GM10248 (cell line): ENCODE measurements around the gene PPP1R7.

Experiments
- CTCF ChIA-PET: fragments of 300-600 bp; sonication (Branson Sonifier 250); formaldehyde crosslinking; extraction: SDS; loops from one replicate; lab custom pipeline; 2021; ENCODE audit warnings: antibody characterized with exemption; lab: Yijun Ruan, JAX
- POLR2A ChIA-PET: fragments of 350-650 bp; sonication (Branson Sonifier 250); formaldehyde crosslinking; extraction: SDS; loops from one replicate; lab custom pipeline; 2020; ENCODE audit warnings: antibody characterized with exemption; lab: Yijun Ruan, JAX
- DNase-seq: peaks from one replicate; pipeline ENCODE4 v3.0.0; 2012; ENCODE audit errors: extremely low spot score
- TF ChIP-seq, protein P1 (sequence below): IDR thresholded peaks from 2 replicates; pipeline ENCODE4 v1.5.1; 2012; ENCODE audit warnings: mild to moderate bottlenecking, low read depth; ENCODE audit errors: extremely low read depth, missing control alignments, control extremely low read depth

Gene PPP1R7

DNA sequence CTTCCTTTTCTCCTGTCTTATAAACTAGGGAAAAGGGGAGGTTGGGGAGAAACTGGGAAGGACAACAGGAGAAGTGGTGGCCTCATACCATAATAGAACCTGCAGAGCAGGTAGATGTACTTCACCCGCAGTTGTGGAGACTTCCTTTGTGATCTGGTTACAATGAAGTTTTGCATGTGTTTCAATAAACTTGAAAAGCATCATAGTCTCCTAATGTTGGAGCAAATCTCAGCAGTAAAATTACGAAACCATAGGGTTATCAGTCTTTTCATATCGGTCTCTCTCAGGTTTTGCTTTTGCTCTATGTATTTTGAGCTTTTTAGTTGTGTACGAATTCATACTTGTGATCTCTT is 68.7 kb downstream of the PPP1R7 start:
- TF ChIP-seq, protein P1, sequence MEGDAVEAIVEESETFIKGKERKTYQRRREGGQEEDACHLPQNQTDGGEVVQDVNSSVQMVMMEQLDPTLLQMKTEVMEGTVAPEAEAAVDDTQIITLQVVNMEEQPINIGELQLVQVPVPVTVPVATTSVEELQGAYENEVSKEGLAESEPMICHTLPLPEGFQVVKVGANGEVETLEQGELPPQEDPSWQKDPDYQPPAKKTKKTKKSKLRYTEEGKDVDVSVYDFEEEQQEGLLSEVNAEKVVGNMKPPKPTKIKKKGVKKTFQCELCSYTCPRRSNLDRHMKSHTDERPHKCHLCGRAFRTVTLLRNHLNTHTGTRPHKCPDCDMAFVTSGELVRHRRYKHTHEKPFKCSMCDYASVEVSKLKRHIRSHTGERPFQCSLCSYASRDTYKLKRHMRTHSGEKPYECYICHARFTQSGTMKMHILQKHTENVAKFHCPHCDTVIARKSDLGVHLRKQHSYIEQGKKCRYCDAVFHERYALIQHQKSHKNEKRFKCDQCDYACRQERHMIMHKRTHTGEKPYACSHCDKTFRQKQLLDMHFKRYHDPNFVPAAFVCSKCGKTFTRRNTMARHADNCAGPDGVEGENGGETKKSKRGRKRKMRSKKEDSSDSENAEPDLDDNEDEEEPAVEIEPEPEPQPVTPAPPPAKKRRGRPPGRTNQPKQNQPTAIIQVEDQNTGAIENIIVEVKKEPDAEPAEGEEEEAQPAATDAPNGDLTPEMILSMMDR = no peak
- CTCF ChIA-PET = interaction anchor here (0.6 to 1.7 kb wide), 8 partner anchors 11 to 392 kb away, joined by 3 to 5 read pairs (median 3); no protein-coding TSS in a partner anchor
- DNase-seq = no peak
- POLR2A ChIA-PET = interaction anchor here (0.7 kb wide), 1 partner anchor 303 kb away, joined by 6 read pairs; no protein-coding TSS in a partner anchor

DNA sequence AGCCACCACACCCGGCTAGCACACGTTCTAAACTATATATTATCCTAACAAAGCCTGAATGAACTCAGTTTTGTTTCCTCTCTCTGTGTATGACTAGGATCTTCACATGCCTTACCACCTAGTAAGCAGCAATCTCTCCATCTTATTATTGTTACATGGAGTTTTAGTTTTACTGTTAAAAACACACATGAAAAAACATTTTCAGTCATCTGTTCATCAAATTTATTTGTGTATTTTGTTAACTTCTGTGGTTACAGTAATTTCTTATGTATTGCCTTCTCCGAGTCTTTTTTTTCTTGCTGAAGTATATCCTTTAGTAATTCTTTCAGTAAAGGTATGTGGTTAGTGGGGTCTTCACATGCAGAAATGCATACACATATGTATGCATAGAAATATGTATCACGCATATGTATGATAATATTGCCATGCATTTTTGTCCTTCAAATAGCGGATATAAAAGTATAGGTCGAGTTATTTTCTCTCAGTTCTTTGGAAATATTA is 69.6 kb downstream of the PPP1R7 start:
- TF ChIP-seq, protein P1 = no peak
- DNase-seq = no peak
- ChIA-PET CTCF (interaction anchor here (1.1 to 1.5 kb wide), 2 partner anchors 10 to 141 kb away, joined by 3 to 4 read pairs; no protein-coding TSS in a partner anchor), POLR2A (interaction anchor here (0.7 kb wide), 1 partner anchor 304 kb away, joined by 6 read pairs; no protein-coding TSS in a partner anchor)

DNA sequence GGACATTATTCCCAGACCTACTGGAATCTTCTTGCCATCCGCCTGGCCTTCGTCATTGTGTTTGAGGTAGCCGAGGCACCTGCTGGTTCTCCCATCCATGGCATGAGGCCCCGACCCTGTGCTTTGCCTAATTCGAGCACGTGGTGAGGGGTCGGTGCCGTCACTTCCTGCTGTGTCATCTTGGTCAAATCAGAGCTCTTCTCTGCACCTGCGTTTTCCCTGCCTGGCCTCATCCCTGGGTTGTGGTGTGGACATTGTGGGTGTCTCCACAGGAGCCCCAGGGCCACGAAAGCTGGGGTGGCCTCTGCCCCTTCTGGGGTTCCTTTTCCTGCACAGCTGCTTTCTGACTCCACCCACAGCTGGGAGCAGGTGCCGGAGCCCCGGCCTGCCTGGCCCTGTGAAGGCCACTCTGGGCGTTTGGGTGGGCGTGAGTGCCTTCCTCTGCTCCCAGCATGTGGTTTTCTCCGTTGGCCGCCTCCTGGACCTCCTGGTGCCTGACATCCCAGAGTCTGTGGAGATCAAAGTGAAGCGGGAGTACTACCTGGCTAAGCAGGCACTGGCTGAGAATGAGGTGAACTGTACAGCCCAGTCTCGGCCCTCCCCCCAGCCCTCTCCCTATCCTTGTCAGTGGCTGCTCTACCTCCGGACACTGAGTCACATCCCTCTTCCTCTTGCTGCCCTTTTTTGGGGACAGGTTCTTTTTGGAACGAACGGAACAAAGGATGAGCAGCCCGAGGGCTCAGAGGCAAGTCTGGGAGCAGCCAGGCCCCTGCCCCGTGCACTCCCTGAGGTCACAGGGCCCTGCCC is 73.1 kb downstream of the PPP1R7 start:
- DNase-seq = no peak
- ChIA-PET CTCF (interaction anchor here (1.7 kb wide), 1 partner anchor 309 kb away, joined by 3 read pairs; no protein-coding TSS in a partner anchor), POLR2A (interaction anchor here (0.5 kb wide), 1 partner anchor 137 kb away, joined by 3 read pairs; no protein-coding TSS in a partner anchor)
- TF ChIP-seq, protein P1 = no peak

GRCh38 chr2:241224018-241224850 is 74.0 kb downstream of the PPP1R7 start:
- CTCF ChIA-PET = interaction anchor here (1.7 kb wide), 1 partner anchor 310 kb away, joined by 3 read pairs; no protein-coding TSS in a partner anchor
- TF ChIP-seq, protein P1 = no peak
- POLR2A ChIA-PET = no interaction called here
- DNase-seq = no peak

GRCh38 chr2:241224851-241225438 is 74.7 kb downstream of the PPP1R7 start:
- POLR2A ChIA-PET = no interaction called here
- TF ChIP-seq, protein P1 = no peak
- no peak for DNase-seq
- CTCF ChIA-PET = interaction anchor here (1.7 to 1.9 kb wide), 2 partner anchors 11 to 310 kb away, joined by 3 to 4 read pairs; no protein-coding TSS in a partner anchor
